Fibroblast of villous mesenchyme (primary cell): Measurements from ENCODE around the gene STARD3. TPM values are rescaled to one million over a fixed set of nuclear protein-coding genes. Genes with fewer than 3 reads are reported as not detected.

ENCODE experiments used
- DNase-seq: peaks from one replicate; pipeline ENCODE4 v3.0.0-alpha.2; 2010; ENCODE audit warnings: low read depth
- H3K4me3 ChIP-seq: 2 replicates; pipeline ENCODE4 v1.5.1; 2011; ENCODE audit warnings: low read depth, mild to moderate bottlenecking, low read length
- CTCF ChIP-seq: IDR thresholded peaks from 2 replicates; pipeline ENCODE4 v1.5.1; 2012; ENCODE audit warnings: low read depth, mild to moderate bottlenecking, low read length; ENCODE audit not compliant: insufficient read depth
- total RNA-seq: library from RNA; depleted of rRNA; stranded (reverse); fragments of >200 nt; gene quantifications from 2 replicates; pipeline ENCODE4 v1.2.3, GENCODE V29; 2012

STARD3 gene
- total RNA-seq, 1 donor: 23.7 TPM

- no peak for DNase-seq
- no peak for TF ChIP-seq CTCF
- no peak overlapping the region for H3K4me3 ChIP-seq
Measured at GRCh38 chr17:39665642-39666224, 28.8 kb downstream of the STARD3 start.

GRCh38 chr17:39666231-39666600 lies 29.3 kb downstream of the STARD3 start:
- DNase-seq: no peak
- no peak for TF ChIP-seq CTCF
- no peak overlapping the region for H3K4me3 ChIP-seq

- H3K4me3 ChIP-seq: no peak overlapping the region
- DNase-seq: no peak
- no peak for TF ChIP-seq CTCF
Measured at GRCh38 chr17:39666601-39667261, 29.8 kb downstream of the STARD3 start.

- TF ChIP-seq CTCF: no peak
- peak overlapping the region; percentile 21 for H3K4me3 ChIP-seq
- peak; percentile 23 for DNase-seq
Measured at GRCh38 chr17:39667262-39667944, 30.5 kb downstream of the STARD3 start.

- peak; percentile 66 for TF ChIP-seq CTCF
- DNase-seq: peak; percentile 59
- H3K4me3 ChIP-seq: peak within 1 kb of the TSS; percentile 43
Measured at GRCh38 chr17:39667945-39668924, 31.3 kb downstream of the STARD3 start, which contains the start of gene PNMT. PNMT (plus strand) TSS chr17:39668453; CDS start chr17:39668476, 23 bp downstream.
